WTC11 (cell line): ENCODE measurements around the gene NFIC. TPM values are rescaled to one million over a fixed set of nuclear protein-coding genes. Genes with fewer than 3 reads are reported as not detected.

Experiments
- ATAC-seq: fragments of 200-7000 bp; cut with Tn5 transposase; 2 replicates; pipeline ENCODE4 v1.10.0; 2021; ENCODE audit warnings: mild to moderate bottlenecking, moderate library complexity
- CTCF ChIA-PET: fragments of 300-600 bp; sonication (Branson Sonifier 250); formaldehyde crosslinking; loops from one replicate; lab custom pipeline; 2021; ENCODE audit warnings: antibody characterized with exemption; lab: Charles Lee
- POLR2A ChIA-PET: fragments of 350-600 bp; sonication (Branson Sonifier 250); formaldehyde crosslinking; loops from one replicate; lab custom pipeline; 2021; ENCODE audit warnings: antibody characterized with exemption; lab: Charles Lee
- DNase-seq: peaks from one replicate; pipeline ENCODE4 v3.0.0; 2021; ENCODE audit warnings: low spot score
- H3K27ac Mint-ChIP-seq: 2 replicates; pipeline ENCODE4 v1.8.0; 2021; ENCODE audit warnings: mixed read lengths
- H3K27me3 Mint-ChIP-seq: 2 replicates; pipeline ENCODE4 v1.8.0; 2021; ENCODE audit warnings: low read depth, mild to moderate bottlenecking, moderate library complexity, mixed read lengths
- H3K36me3 Mint-ChIP-seq: 2 replicates; pipeline ENCODE4 v1.8.0; 2021; ENCODE audit warnings: mixed read lengths
- H3K4me1 Mint-ChIP-seq: 2 replicates; pipeline ENCODE4 v1.8.0; 2022; ENCODE audit warnings: mixed read lengths
- H3K4me3 Mint-ChIP-seq: 2 replicates; pipeline ENCODE4 v1.8.0; 2021; ENCODE audit warnings: mild to moderate bottlenecking, moderate library complexity, mixed read lengths
- H3K9me3 Mint-ChIP-seq: 2 replicates; pipeline ENCODE4 v1.8.0; 2021; ENCODE audit warnings: mixed read lengths
- ARID4B ChIP-seq: sonication (generic); formaldehyde crosslinking; IDR thresholded peaks from 2 replicates; pipeline ENCODE4 v1.8.0; 2023; ENCODE audit warnings: missing genetic modification reagents, mild to moderate bottlenecking, borderline replicate concordance
- CBFB ChIP-seq: sonication (generic); formaldehyde crosslinking; IDR thresholded peaks from 2 replicates; pipeline ENCODE4 v1.8.1; 2022; ENCODE audit warnings: mild to moderate bottlenecking, low read depth, missing genetic modification reagents
- ETV6 ChIP-seq: sonication (generic); formaldehyde crosslinking; IDR thresholded peaks from 2 replicates; pipeline ENCODE4 v1.8.1; 2022; ENCODE audit warnings: mild to moderate bottlenecking, missing genetic modification reagents
- FOXP1 ChIP-seq: sonication (generic); formaldehyde crosslinking; IDR thresholded peaks from 2 replicates; pipeline ENCODE4 v1.8.0; 2022; ENCODE audit warnings: missing genetic modification reagents, mild to moderate bottlenecking, moderate library complexity, borderline replicate concordance
- GRHL2 ChIP-seq: fragments of 250-450 bp; sonication (Bioruptor Pico); IDR thresholded peaks from 2 replicates; pipeline ENCODE4 v1.8.0; 2022; ENCODE audit warnings: mild to moderate bottlenecking, moderate library complexity; ENCODE audit not compliant: insufficient replicate concordance, severe bottlenecking
- HMGA2 ChIP-seq: fragments of 250-450 bp; sonication (Bioruptor Pico); IDR thresholded peaks from 2 replicates; pipeline ENCODE4 v1.4.0; 2021; ENCODE audit warnings: mild to moderate bottlenecking, moderate library complexity
- IRF2 ChIP-seq: sonication (generic); formaldehyde crosslinking; IDR thresholded peaks from 2 replicates; pipeline ENCODE4 v1.8.0; 2022; ENCODE audit warnings: low read depth, missing genetic modification reagents, borderline replicate concordance
- JUN ChIP-seq: sonication (generic); formaldehyde crosslinking; IDR thresholded peaks from 2 replicates; pipeline ENCODE4 v1.8.0; 2023; ENCODE audit warnings: mild to moderate bottlenecking, missing genetic modification reagents
- MXD4 ChIP-seq: fragments of 250-450 bp; sonication (Bioruptor Pico); IDR thresholded peaks from 2 replicates; pipeline ENCODE4 v1.8.0; 2021; ENCODE audit warnings: mild to moderate bottlenecking, moderate library complexity, borderline replicate concordance
- NFYB ChIP-seq: sonication (generic); formaldehyde crosslinking; conservative IDR thresholded peaks from 2 replicates; pipeline ENCODE4 v1.8.0; 2022; ENCODE audit warnings: low read depth, missing genetic modification reagents
- OVOL2 ChIP-seq: fragments of 250-450 bp; sonication (Bioruptor Pico); IDR thresholded peaks from 2 replicates; pipeline ENCODE4 v1.9.0; 2021; ENCODE audit warnings: mild to moderate bottlenecking, borderline replicate concordance
- PREB ChIP-seq: sonication (generic); formaldehyde crosslinking; IDR thresholded peaks from 2 replicates; pipeline ENCODE4 v1.8.1; 2022; ENCODE audit warnings: mild to moderate bottlenecking, missing genetic modification reagents, moderate library complexity, borderline replicate concordance
- PRRX2 ChIP-seq: fragments of 250-450 bp; sonication (Bioruptor Pico); IDR thresholded peaks from 2 replicates; pipeline ENCODE4 v1.8.0; 2021; ENCODE audit warnings: mild to moderate bottlenecking
- RELA ChIP-seq: sonication (generic); formaldehyde crosslinking; IDR thresholded peaks from 2 replicates; pipeline ENCODE4 v1.8.1; 2022; ENCODE audit warnings: missing genetic modification reagents, mild to moderate bottlenecking, borderline replicate concordance
- RORB ChIP-seq: fragments of 250-450 bp; sonication (Bioruptor Pico); IDR thresholded peaks from 2 replicates; pipeline ENCODE4 v1.9.0; 2021; ENCODE audit warnings: mild to moderate bottlenecking
- TP53 ChIP-seq: sonication (generic); formaldehyde crosslinking; IDR thresholded peaks from 2 replicates; pipeline ENCODE4 v1.8.1; 2023; ENCODE audit warnings: mild to moderate bottlenecking, missing genetic modification reagents
- ZNF219 ChIP-seq: sonication (generic); formaldehyde crosslinking; IDR thresholded peaks from 2 replicates; pipeline ENCODE4 v1.8.0; 2023; ENCODE audit warnings: missing genetic modification reagents, mild to moderate bottlenecking, borderline replicate concordance
- ZNF281 ChIP-seq: sonication (generic); formaldehyde crosslinking; IDR thresholded peaks from 2 replicates; pipeline ENCODE4 v1.8.0; 2023; ENCODE audit warnings: mild to moderate bottlenecking, missing genetic modification reagents
- ZNF317 ChIP-seq: sonication (generic); formaldehyde crosslinking; IDR thresholded peaks from 2 replicates; pipeline ENCODE4 v1.8.1; 2023; ENCODE audit warnings: low read depth, mild to moderate bottlenecking, moderate library complexity, missing genetic modification reagents, borderline replicate concordance
- total RNA-seq: library from RNA; stranded (reverse); gene quantifications from 3 replicates; pipeline ENCODE4 v1.2.3, GENCODE V29; 2021
- TF ChIP-seq, protein P1 (sequence below): sonication (generic); formaldehyde crosslinking; IDR thresholded peaks from 2 replicates; pipeline ENCODE4 v1.8.1; 2022; ENCODE audit warnings: low read depth, mild to moderate bottlenecking, moderate library complexity, missing genetic modification reagents, borderline replicate concordance
- TF ChIP-seq, protein P2 (sequence below): sonication (generic); formaldehyde crosslinking; IDR thresholded peaks from 2 replicates; pipeline ENCODE4 v1.8.0; 2023; ENCODE audit warnings: missing genetic modification reagents
- TF ChIP-seq, protein P3 (sequence below): sonication (generic); formaldehyde crosslinking; IDR thresholded peaks from 2 replicates; pipeline ENCODE4 v1.8.1; 2022; ENCODE audit warnings: missing genetic modification reagents, borderline replicate concordance
- TF ChIP-seq, protein P4 (sequence below): fragments of 250-450 bp; sonication (Bioruptor Pico); IDR thresholded peaks from 2 replicates; pipeline ENCODE4 v1.9.0; 2021; ENCODE audit warnings: mild to moderate bottlenecking

Gene NFIC
- total RNA-seq, 1 experiment from 2014 or later: 3.5 TPM

DNA sequence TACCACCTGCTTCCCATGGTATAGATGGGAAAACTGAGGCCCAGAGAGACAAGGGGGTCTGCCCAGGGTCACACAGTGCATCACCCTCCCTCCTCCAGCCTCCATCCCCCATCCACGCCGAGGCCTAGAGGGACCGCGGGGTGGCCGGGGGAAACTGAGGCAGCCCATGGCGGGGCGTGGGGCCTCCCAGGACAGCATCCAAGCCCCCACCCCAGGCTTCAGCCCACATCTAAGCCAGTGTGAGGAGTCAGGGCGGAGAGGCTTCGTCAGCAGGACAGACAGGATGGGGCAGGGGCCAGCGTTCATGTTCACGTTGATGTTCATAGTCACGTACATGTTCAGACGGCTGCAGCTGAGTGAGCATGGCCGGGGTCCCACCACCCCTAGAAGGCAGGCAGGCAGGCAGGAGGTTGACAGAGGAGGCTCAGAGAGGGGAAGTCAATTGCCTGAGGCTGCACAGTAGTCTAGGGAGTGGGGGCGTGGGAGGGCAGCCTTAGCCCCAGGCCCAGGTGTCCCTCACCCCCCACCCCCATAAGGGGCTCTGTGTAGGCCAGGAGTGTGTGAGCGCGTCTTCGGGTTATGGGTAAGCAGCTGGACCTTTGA, 90.6 kb downstream of the NFIC start (continued):
- TF ChIP-seq ZNF219 (CRISPR knock-in tag) (no peak), ETV6 (no peak), HMGA2 (no peak), RELA (CRISPR knock-in tag) (no peak), PREB (CRISPR knock-in tag) (no peak), MXD4 (CRISPR knock-in tag) (no peak)
- TF ChIP-seq, protein P1, sequence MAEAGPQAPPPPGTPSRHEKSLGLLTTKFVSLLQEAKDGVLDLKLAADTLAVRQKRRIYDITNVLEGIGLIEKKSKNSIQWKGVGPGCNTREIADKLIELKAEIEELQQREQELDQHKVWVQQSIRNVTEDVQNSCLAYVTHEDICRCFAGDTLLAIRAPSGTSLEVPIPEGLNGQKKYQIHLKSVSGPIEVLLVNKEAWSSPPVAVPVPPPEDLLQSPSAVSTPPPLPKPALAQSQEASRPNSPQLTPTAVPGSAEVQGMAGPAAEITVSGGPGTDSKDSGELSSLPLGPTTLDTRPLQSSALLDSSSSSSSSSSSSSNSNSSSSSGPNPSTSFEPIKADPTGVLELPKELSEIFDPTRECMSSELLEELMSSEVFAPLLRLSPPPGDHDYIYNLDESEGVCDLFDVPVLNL (CRISPR knock-in tag): no peak
- TF ChIP-seq, all 79 proteins: peak for 0

GRCh38 chr19:3457528-3458228, 91.3 kb downstream of the NFIC start:
- ChIA-PET POLR2A (no interaction called here), CTCF (interaction anchor here (0.6 to 1.3 kb wide), 5 partner anchors 28 to 183 kb away, joined by 3 to 6 read pairs (median 4); no protein-coding TSS in a partner anchor)
- Mint-ChIP-seq H3K9me3 (no peaks in the 10 kb centered on the region), H3K36me3 (no peaks in the 10 kb centered on the region), H3K27ac (no peak overlapping the region), H3K27me3 (peaks cover 38% of the 10 kb centered on the region), H3K4me1 (peaks cover 12% of the 10 kb centered on the region), H3K4me3 (no peak overlapping the region)
- peak; percentile 35 for ATAC-seq
- DNase-seq: no peak
- no peak for TF ChIP-seq IRF2 (CRISPR knock-in tag)
- no peak for TF ChIP-seq TP53
- no peak for TF ChIP-seq ZNF281 (CRISPR knock-in tag)
- TF ChIP-seq, protein P2, sequence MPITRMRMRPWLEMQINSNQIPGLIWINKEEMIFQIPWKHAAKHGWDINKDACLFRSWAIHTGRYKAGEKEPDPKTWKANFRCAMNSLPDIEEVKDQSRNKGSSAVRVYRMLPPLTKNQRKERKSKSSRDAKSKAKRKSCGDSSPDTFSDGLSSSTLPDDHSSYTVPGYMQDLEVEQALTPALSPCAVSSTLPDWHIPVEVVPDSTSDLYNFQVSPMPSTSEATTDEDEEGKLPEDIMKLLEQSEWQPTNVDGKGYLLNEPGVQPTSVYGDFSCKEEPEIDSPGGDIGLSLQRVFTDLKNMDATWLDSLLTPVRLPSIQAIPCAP (CRISPR knock-in tag): no peak
- TF ChIP-seq, protein P3, sequence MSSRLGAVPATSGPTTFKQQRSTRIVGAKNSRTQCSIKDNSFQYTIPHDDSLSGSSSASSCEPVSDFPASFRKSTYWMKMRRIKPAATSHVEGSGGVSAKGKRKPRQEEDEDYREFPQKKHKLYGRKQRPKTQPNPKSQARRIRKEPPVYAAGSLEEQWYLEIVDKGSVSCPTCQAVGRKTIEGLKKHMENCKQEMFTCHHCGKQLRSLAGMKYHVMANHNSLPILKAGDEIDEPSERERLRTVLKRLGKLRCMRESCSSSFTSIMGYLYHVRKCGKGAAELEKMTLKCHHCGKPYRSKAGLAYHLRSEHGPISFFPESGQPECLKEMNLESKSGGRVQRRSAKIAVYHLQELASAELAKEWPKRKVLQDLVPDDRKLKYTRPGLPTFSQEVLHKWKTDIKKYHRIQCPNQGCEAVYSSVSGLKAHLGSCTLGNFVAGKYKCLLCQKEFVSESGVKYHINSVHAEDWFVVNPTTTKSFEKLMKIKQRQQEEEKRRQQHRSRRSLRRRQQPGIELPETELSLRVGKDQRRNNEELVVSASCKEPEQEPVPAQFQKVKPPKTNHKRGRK (CRISPR knock-in tag): no peak
- no peak for TF ChIP-seq JUN (CRISPR knock-in tag)
- TF ChIP-seq GRHL2 (CRISPR knock-in tag): no peak
- no peak for TF ChIP-seq FOXP1 (CRISPR knock-in tag)
- no peak for TF ChIP-seq RORB
- TF ChIP-seq PRRX2: no peak
- no peak for TF ChIP-seq ZNF317 (CRISPR knock-in tag)
- TF ChIP-seq NFYB: no peak
- TF ChIP-seq CBFB: no peak
- TF ChIP-seq ARID4B (CRISPR knock-in tag): no peak
- TF ChIP-seq, protein P4, sequence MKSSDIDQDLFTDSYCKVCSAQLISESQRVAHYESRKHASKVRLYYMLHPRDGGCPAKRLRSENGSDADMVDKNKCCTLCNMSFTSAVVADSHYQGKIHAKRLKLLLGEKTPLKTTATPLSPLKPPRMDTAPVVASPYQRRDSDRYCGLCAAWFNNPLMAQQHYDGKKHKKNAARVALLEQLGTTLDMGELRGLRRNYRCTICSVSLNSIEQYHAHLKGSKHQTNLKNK: no peak
- no peak for TF ChIP-seq OVOL2 (CRISPR knock-in tag)
